GM19025 (cell line): ENCODE results near the gene VWA5B1.

Experiments used
- ATAC-seq: cut with Tn5 transposase; IDR thresholded peaks from one replicate; pipeline ENCODE4 v1.9.1; 2021; ENCODE audit warnings: mild to moderate bottlenecking, low read depth, moderate library complexity; ENCODE audit not compliant: unreplicated experiment

The VWA5B1 gene

GRCh38 chr1:20346433-20346832, 55.8 kb downstream of the VWA5B1 start:
- ATAC-seq: no peak

- ATAC-seq: no peak
These were observed 57.0 kb downstream of the VWA5B1 start for GRCh38 chr1:20347699-20348098.

- ATAC-seq: no peak
These were observed 57.7 kb downstream of the VWA5B1 start for GRCh38 chr1:20348326-20348915.

DNA sequence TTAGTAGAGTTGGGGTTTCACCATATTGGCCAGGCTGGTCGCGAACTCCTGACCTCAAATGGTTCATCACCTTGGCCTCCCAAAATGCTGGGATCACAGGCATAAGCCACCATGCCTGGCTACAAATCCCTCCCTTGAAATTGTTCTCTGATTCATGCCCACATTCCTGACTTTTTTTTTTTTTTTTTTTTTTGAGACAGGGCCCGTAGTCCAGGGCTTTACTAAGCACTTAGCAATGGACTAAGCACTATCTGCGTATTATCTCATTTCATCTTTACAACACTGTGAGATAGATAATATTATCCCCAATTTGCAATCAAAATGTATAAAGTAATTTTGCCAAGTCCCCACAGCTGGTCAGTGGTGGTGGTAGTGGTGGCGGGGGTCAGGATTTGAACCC, 58.9 kb downstream of the VWA5B1 start:
- no peak for ATAC-seq

GRCh38 chr1:20349971-20350370, 59.3 kb downstream of the VWA5B1 start:
- ATAC-seq: no peak

- no peak for ATAC-seq
These were observed 59.7 kb downstream of the VWA5B1 start for GRCh38 chr1:20350421-20350820.

DNA sequence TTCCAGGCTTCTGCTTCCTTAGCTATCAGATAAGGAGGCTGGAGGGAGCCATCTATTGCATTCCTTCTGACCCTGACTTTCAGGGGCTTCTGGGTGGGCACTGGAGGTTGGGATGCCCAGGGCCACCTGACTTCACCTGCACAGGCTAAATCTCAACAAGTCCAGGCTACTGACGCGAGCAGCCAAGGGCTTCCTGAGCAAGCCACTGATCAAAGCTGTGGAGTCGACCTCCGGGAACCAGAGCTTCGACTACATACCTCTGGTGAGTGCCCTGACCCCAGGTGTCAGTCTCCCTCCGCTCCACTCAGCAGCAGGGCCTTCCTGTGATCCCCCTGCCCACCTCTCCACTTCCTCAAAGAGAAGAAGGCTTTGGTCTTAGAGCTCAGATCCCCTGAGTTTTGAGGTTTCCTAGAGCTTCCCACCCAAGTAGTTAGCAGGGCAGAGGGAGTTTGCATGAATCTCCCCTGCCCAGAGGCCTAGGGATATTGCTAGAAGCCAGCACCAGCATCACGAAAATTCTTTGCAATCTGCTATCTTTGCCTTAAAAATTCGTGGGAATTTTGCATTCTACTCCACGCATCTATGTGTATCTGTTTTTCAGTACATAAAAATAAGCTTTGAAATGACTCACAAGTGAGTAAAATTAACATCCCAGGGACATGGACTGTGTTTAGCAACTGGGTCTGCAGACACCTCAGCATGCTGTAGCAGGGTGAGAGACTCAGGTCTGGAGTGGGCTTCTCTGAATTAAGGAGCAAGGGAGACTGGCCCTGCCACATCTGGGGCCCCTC, 61.4 kb downstream of the VWA5B1 start:
- ATAC-seq: no peak

DNA sequence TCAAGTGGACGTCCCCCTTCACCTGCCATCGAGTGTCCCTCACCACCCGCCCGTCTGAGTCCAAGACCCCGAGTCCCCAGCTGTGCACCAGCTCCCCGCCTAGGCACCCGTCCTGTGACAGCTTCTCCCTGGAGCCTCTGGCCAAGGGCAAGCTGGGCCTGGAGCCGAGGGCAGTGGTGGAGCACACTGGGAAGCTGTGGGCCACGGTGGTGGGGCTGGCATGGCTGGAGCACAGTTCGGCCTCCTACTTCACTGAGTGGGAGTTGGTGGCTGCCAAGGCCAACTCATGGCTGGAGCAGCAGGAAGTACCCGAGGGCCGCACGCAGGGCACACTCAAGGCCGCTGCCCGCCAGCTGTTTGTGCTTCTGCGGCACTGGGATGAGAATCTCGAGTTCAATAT, 63.2 kb downstream of the VWA5B1 start:
- ATAC-seq: no peak

DNA sequence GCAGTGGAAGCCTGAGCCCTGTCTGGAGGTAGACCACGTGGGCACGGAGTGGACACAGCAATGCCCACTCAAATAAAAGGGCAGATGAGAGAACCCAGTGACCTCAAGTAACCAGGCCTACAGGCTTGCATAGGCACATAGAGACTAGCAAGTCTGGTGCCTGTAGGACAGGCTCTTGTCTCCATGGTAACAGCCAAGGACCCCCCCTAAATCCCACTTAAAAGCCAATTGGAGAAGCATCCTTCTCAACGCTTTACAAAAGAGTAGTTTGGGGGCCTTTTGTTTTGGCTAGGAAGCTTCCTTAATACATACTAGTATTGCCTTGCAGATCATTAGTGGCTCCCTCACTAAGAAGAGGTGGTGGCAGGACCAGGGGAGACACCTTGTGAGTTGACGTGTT, 63.9 kb downstream of the VWA5B1 start:
- ATAC-seq: no peak

GRCh38 chr1:20355101-20355827, 64.6 kb downstream of the VWA5B1 start:
- ATAC-seq: no peak

DNA sequence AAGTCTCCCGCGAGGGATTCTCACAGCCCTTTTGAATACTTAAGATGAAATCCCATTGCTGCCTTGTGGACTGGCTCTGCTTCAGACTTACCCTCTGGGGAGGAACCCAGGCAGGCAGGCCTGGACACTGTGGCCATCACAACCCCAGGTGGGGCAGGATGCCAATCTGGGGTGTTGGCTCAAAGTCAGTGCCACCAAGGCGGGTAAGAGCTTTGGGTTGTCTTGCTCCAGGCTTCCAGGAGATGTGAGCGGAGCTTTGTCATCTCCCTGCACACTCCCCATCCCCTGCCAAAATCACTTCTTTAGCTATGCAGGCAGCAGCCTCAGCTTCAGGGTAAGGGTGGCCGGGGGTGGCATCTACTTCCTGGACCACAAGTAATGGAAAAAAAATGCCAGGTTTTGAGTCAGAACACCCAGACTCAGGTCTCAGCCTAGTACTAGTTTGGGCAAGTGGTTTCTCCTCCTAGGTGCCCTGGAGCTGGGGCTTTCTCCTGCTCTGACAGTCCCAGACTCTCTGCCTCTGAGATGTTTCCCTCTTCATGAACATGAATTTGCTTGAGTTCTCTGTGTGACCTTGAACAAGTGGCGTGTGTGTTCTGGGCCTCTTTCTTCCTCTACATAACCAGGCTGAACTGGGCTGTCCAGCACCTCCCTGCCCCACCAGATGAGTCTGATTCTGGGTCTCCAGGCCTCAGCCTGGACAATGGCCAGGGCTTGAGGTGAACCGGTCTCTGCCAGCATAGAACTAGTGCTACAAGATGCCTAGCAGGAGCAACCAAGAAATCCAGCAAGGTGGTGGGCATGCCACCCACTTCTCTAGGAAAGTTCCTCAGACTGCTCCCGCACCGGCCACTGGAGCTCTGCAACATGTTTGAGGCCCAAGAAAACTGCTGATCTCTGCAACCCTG, 65.4 kb downstream of the VWA5B1 start:
- ATAC-seq: no peak

- ATAC-seq: no peak
These were observed 66.3 kb downstream of the VWA5B1 start for GRCh38 chr1:20356850-20357459.

DNA sequence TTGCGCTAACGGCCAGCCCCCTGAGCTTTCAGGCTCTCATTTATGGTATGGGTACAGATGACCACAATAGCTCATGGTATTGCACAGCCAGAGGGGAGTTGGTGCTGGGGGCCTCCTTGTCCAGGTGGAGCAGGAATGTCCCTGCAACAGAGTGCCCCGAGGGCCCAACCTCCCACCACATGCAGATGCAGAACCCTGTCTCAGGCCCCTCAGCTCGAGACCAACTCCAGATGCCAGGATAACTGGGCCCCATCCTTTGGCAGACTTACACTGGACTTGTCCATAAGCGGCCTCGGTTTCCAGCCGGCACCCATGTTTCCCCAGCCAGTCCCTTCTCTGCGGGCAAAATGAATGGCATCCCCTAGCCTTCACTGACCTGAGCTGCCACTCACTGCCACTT, 67.1 kb downstream of the VWA5B1 start:
- no peak for ATAC-seq

- no peak for ATAC-seq
These were observed 68.1 kb downstream of the VWA5B1 start for GRCh38 chr1:20358761-20359263.

- no peak for ATAC-seq
These were observed 69.0 kb downstream of the VWA5B1 start for GRCh38 chr1:20359451-20360330.

DNA sequence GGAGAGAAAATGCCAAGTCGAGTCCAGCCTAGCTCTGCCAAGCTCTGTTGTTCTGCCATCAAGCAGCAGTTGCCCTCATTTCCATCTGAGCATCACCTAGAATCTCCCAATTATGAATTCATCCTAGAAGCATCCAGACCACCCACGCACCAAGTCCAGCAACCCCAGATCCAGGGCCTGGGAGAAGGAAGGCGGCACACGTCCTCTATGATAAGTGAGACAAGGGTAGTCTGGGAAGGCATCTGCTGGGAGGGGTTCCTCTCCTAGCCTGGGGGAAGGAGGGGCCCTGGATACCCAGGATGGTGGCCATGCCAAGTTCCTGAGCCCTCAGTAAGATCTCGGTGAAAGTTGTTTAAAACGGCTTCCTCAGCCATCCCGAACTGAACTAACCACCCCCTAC, 70.7 kb downstream of the VWA5B1 start:
- ATAC-seq: no peak

- ATAC-seq: no peak
These were observed 71.2 kb downstream of the VWA5B1 start for GRCh38 chr1:20361805-20362381.

DNA sequence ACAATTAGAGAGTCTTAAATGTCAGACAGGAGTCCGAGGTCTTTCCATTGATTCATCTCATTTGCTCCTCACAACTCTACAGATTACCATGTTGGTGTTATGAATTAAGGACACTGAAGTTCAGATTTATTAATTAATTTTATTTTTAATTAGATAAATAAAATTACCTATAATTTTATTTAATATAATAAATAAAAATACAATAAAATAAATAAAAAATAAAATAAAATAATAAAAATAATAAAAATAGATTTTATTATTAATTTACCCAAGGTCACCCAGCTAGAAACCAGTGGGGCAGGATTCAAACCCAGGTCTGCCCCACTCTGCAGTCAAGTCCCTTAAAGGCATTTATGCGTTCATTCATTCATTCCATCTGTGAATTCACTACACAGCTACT, 72.2 kb downstream of the VWA5B1 start:
- ATAC-seq: no peak
